Myocyte (in vitro differentiated cells): Measurements from ENCODE around the gene MAGEA9B. TPM values are rescaled to one million over a fixed set of nuclear protein-coding genes. Genes with fewer than 3 reads are reported as not detected.
"Not testable (repeated sequence)": the region's sequence is repeated elsewhere in the genome, so short reads cannot be mapped to it uniquely, and the experiment has no call there.

Source experiments
- DNase-seq: peaks from one replicate; pipeline ENCODE4 v3.0.0-alpha.2; 2012; ENCODE audit warnings: low read depth
- total RNA-seq: library from RNA; depleted of rRNA; stranded (reverse); fragments of >200 nt; gene quantifications from 2 replicates; pipeline ENCODE4 v1.2.3, GENCODE V29; 2014

MAGEA9B gene
- total RNA-seq, 1 donor from 2014 or later = not detected

GRCh38 chrX:149571770-149572169 is 15.5 kb downstream of the MAGEA9B start:
- no peak for DNase-seq

GRCh38 chrX:149570668-149571067 is 16.6 kb downstream of the MAGEA9B start:
- no peak for DNase-seq

GRCh38 chrX:149569770-149570169 is 17.5 kb downstream of the MAGEA9B start:
- DNase-seq = no peak

- DNase-seq = peak; percentile 16
These were observed 18.5 kb downstream of the MAGEA9B start for GRCh38 chrX:149568701-149569296.

GRCh38 chrX:149567621-149568417 is 19.4 kb downstream of the MAGEA9B start:
- no peak for DNase-seq

GRCh38 chrX:149563359-149563758 is 23.9 kb downstream of the MAGEA9B start:
- no peak for DNase-seq

GRCh38 chrX:149555251-149555650 is 32.0 kb downstream of the MAGEA9B start:
- not testable (repeated sequence) for DNase-seq

- not testable (repeated sequence) for DNase-seq
These were observed 35.4 kb downstream of the MAGEA9B start for GRCh38 chrX:149551939-149552248.

- not testable (repeated sequence) for DNase-seq
These were observed 35.9 kb downstream of the MAGEA9B start for GRCh38 chrX:149551245-149551938.

- DNase-seq = not testable (repeated sequence)
These were observed 36.8 kb downstream of the MAGEA9B start for GRCh38 chrX:149550454-149550853.

- not testable (repeated sequence) for DNase-seq
These were observed 37.6 kb downstream of the MAGEA9B start, which contains the start of gene HSFX3 for GRCh38 chrX:149549701-149550100. Gene HSFX3 (minus strand): TSS chrX:149549924. CDS start chrX:149549852, 72 bp downstream.

GRCh38 chrX:149547782-149548181 is 39.5 kb downstream of the MAGEA9B start:
- not testable (repeated sequence) for DNase-seq

GRCh38 chrX:149546962-149547361 is 40.3 kb downstream of the MAGEA9B start:
- DNase-seq = not testable (repeated sequence)

GRCh38 chrX:149545545-149546543 is 41.4 kb downstream of the MAGEA9B start:
- DNase-seq = not testable (repeated sequence)

- DNase-seq = peak; percentile 30
These were observed 45.7 kb downstream of the MAGEA9B start for GRCh38 chrX:149541521-149542047.

GRCh38 chrX:149540621-149541520 is 46.4 kb downstream of the MAGEA9B start, which contains the start of gene EOLA1:
Gene EOLA1 (plus strand): TSS chrX:149541012. CDS start chrX:149545631, 4,619 bp downstream.
- peak; percentile 90 for DNase-seq

- peak; percentile 88 for DNase-seq
These were observed 47.1 kb downstream of the MAGEA9B start for GRCh38 chrX:149540131-149540620.

- peak; percentile 89 for DNase-seq
These were observed 47.8 kb downstream of the MAGEA9B start for GRCh38 chrX:149539283-149540130.
